HepG2 (cell line): Measurements from ENCODE around the gene CHKA. TPM values are rescaled to one million over a fixed set of nuclear protein-coding genes. Genes with fewer than 3 reads are reported as not detected.

Experiments
- AGO2 ChIP-seq: fragments of 200-400 bp; formaldehyde crosslinking; optimal IDR thresholded peaks from 2 replicates; pipeline ENCODE3; 2017; ENCODE audit warnings: mild to moderate bottlenecking, low read depth, low read length, moderate library complexity
- MXD4 ChIP-seq: IDR thresholded peaks from 2 replicates; pipeline ENCODE4 v1.6.1; 2016; ENCODE audit warnings: mild to moderate bottlenecking, missing biosample characterization, missing genetic modification reagents
- NFE2 ChIP-seq: sonication (generic); formaldehyde crosslinking; IDR thresholded peaks from 2 replicates; pipeline ENCODE4 v1.4.0; 2020; ENCODE audit warnings: missing genetic modification reagents
- PAX8 ChIP-seq: sonication (generic); formaldehyde crosslinking; IDR thresholded peaks from 2 replicates; pipeline ENCODE4 v1.8.0; 2022; ENCODE audit warnings: mild to moderate bottlenecking, missing genetic modification reagents, borderline replicate concordance
- POLR2G ChIP-seq: fragments of 200-400 bp; formaldehyde crosslinking; IDR thresholded peaks from 2 replicates; pipeline ENCODE4 v1.6.1; 2018; ENCODE audit warnings: mild to moderate bottlenecking, low read depth, low read length, moderate library complexity
- PRDM15 ChIP-seq: sonication (generic); formaldehyde crosslinking; IDR thresholded peaks from 2 replicates; pipeline ENCODE4 v1.4.0; 2020; ENCODE audit warnings: missing genetic modification reagents
- RXRB ChIP-seq: IDR thresholded peaks from 2 replicates; pipeline ENCODE4 v1.6.1; 2016; ENCODE audit warnings: borderline replicate concordance, missing genetic modification reagents, missing compliant biosample characterization
- SATB2 ChIP-seq: sonication (generic); formaldehyde crosslinking; IDR thresholded peaks from 2 replicates; pipeline ENCODE4 v1.5.0; 2020; ENCODE audit warnings: missing genetic modification reagents
- SMAD1 ChIP-seq: sonication (generic); formaldehyde crosslinking; IDR thresholded peaks from 2 replicates; pipeline ENCODE4 v1.4.0; 2020; ENCODE audit warnings: missing genetic modification reagents, low read depth, mild to moderate bottlenecking, borderline replicate concordance
- SOX13 ChIP-seq, 3 experiments: fragments of 450-650 bp in 1 of 3; sonication (generic) in 1 of 3; formaldehyde crosslinking in 1 of 3; IDR thresholded peaks in 2 of 3; conservative IDR thresholded peaks in 1 of 3; 2 replicates each; pipeline versions ENCODE4 v1.5.0 to v1.6.1; 2016 to 2020; ENCODE audit warnings: antibody characterized with exemption in 1 of 3, mild to moderate bottlenecking in 1 of 3, missing compliant biosample characterization in 1 of 3, missing genetic modification reagents in 1 of 3, moderate library complexity in 1 of 3
- ZKSCAN1 ChIP-seq: fragments of 150-350 bp; IDR thresholded peaks from 2 replicates; pipeline ENCODE4 v1.6.1; 2014; ENCODE audit warnings: low read length
- ZMYM3 ChIP-seq: sonication (generic); formaldehyde crosslinking; IDR thresholded peaks from 2 replicates; pipeline ENCODE4 v1.5.1; 2020; ENCODE audit warnings: mild to moderate bottlenecking, missing genetic modification reagents
- ZNF10 ChIP-seq: sonication (generic); formaldehyde crosslinking; IDR thresholded peaks from 2 replicates; pipeline ENCODE4 v1.4.0; 2020; ENCODE audit warnings: mild to moderate bottlenecking, low read depth, missing genetic modification reagents, borderline replicate concordance
- ZNF235 ChIP-seq: sonication (generic); formaldehyde crosslinking; IDR thresholded peaks from 2 replicates; pipeline ENCODE4 v1.8.1; 2023; ENCODE audit warnings: mild to moderate bottlenecking, missing genetic modification reagents, borderline replicate concordance
- ZNF354B ChIP-seq: sonication (generic); formaldehyde crosslinking; IDR thresholded peaks from 2 replicates; pipeline ENCODE4 v1.8.0; 2022; ENCODE audit warnings: mild to moderate bottlenecking, missing genetic modification reagents
- ZNF746 ChIP-seq: sonication (generic); formaldehyde crosslinking; IDR thresholded peaks from 2 replicates; pipeline ENCODE4 v1.8.0; 2022; ENCODE audit warnings: mild to moderate bottlenecking, missing genetic modification reagents
- ZNF775 ChIP-seq: sonication (generic); formaldehyde crosslinking; IDR thresholded peaks from 2 replicates; pipeline ENCODE4 v1.4.0; 2020; ENCODE audit warnings: missing genetic modification reagents, mild to moderate bottlenecking, moderate library complexity, borderline replicate concordance
- ZSCAN9 ChIP-seq: IDR thresholded peaks from 2 replicates; pipeline ENCODE4 v1.6.1; 2016; ENCODE audit warnings: borderline replicate concordance
- polyA plus RNA-seq, 8 experiments: library from polyadenylated mRNA; depleted of rRNA in 3 of 8; stranded (reverse) in 7 of 8; unstranded in 1 of 8; fragments of >200 nt; fragmentation: Illumina TruSeq in 4 of 8; extraction: Trizol in 4 of 8; gene quantifications; 2 replicates each; pipeline versions ENCODE4 v1.2.1 to v1.2.3, GENCODE V29; 2011 to 2016; ENCODE audit warnings: low read depth in 4 of 8, missing spikeins in 1 of 8, mixed read lengths in 1 of 8; ENCODE audit not compliant: insufficient read depth in 1 of 8
- total RNA-seq, 5 experiments: library from RNA; depleted of rRNA; stranded (reverse); fragments of >200 nt; fragmentation: Illumina TruSeq; extraction: Trizol; gene quantifications; 2 replicates each; pipeline ENCODE4 v1.2.3, GENCODE V29; 2016; ENCODE audit warnings: low read depth in 1 of 5
- TF ChIP-seq, protein P1 (sequence below): sonication (generic); formaldehyde crosslinking; IDR thresholded peaks from 2 replicates; pipeline ENCODE4 v1.5.0; 2020; ENCODE audit warnings: missing genetic modification reagents, mild to moderate bottlenecking, borderline replicate concordance
- TF ChIP-seq, protein P2 (sequence below): sonication (generic); formaldehyde crosslinking; conservative IDR thresholded peaks from 2 replicates; pipeline ENCODE4 v1.4.0; 2020; ENCODE audit warnings: missing genetic modification reagents
- TF ChIP-seq, protein P3 (sequence below): IDR thresholded peaks from 2 replicates; pipeline ENCODE4 v1.6.1; 2016; ENCODE audit warnings: low read depth

Gene CHKA
- total and polyA plus RNA-seq, 2 of the 13 experiments (the other 11 are each of a cell fraction or from before 2014, with no cell fraction given): 71.6 to 92.7 TPM

DNA sequence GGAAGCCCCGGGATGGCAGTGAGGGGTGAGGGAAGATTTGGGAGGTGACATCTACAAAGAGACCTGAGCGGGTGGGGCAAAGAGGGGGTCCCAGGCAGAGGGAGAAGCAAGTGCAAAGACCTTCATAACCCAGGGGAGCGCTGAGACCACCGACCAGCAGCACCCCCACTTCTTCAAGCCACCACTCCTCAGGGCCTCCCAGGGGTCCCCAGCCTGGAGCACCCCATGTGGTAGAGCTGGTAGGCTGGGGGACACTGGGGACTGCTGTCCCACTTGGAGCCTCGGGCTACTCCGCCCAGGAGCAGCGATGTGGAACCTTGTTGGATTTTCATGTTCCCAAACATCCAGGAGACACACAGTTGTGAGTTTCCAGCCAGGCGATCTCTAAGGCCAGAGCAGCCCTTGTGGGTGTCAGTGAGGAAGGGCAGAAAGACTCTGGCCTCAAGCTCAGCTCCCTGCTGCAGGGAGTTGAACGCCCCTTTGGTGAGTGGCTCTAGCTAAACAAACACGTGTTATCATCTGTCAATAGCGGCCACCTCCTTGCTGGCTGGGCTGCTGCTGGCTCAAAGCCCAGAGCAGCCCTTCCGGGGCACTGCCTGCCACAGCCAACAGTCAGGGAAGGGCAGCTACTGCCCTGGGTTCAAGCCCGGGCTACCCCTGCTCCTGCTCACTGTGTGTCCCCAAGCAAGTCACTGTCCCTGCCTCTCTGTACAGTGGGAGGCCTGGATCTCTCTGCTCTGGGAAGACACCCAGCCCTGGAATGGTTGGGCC, 25.7 kb upstream of the CHKA start (continued):
- TF ChIP-seq ZNF746 (CRISPR knock-in tag) (peak; percentile 81), SOX13 (IDR thresholded peaks at IDR 0.05) (peak; percentile 18; the same call in 1 of the 2 replicates), SOX13 (CRISPR knock-in tag; conservative IDR thresholded peaks at IDR 0.05 in 1 of 2, IDR thresholded peaks at IDR 0.05 in 1 of 2) (peak in 1 of 2 experiments; percentile 86; a peak in 2 of 4 replicates), MXD4 (CRISPR knock-in tag) (peak; percentile 96), POLR2G (peak; percentile 89), SATB2 (no peak), ZNF775 (no peak), NFE2 (CRISPR knock-in tag) (no peak), RXRB (CRISPR knock-in tag) (peak; percentile 96), AGO2 (no peak), ZNF10 (CRISPR knock-in tag) (no peak), ZMYM3 (CRISPR knock-in tag) (peak; percentile 97), ZNF235 (CRISPR knock-in tag) (0 out of 2 replicates have a peak, but pooled peaks have one; percentile 75), SMAD1 (CRISPR knock-in tag) (0 out of 2 replicates have a peak, but pooled peaks have one; percentile 46), ZSCAN9 (CRISPR knock-in tag) (peak; percentile 95), PAX8 (CRISPR knock-in tag) (no peak), ZKSCAN1 (no peak; the same call in 1 of the 2 replicates), PRDM15 (CRISPR knock-in tag) (no peak), ZNF354B (CRISPR knock-in tag) (no peak)
- TF ChIP-seq, protein P1, sequence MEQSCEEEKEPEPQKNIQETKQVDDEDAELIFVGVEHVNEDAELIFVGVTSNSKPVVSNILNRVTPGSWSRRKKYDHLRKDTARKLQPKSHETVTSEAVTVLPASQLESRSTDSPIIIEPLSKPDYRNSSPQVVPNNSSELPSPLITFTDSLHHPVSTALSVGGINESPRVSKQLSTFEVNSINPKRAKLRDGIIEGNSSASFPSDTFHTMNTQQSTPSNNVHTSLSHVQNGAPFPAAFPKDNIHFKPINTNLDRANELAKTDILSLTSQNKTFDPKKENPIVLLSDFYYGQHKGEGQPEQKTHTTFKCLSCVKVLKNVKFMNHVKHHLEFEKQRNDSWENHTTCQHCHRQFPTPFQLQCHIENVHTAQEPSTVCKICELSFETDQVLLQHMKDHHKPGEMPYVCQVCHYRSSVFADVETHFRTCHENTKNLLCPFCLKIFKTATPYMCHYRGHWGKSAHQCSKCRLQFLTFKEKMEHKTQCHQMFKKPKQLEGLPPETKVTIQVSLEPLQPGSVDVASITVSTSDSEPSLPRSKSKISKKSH (CRISPR knock-in tag): peak; percentile 79
- TF ChIP-seq, protein P2, sequence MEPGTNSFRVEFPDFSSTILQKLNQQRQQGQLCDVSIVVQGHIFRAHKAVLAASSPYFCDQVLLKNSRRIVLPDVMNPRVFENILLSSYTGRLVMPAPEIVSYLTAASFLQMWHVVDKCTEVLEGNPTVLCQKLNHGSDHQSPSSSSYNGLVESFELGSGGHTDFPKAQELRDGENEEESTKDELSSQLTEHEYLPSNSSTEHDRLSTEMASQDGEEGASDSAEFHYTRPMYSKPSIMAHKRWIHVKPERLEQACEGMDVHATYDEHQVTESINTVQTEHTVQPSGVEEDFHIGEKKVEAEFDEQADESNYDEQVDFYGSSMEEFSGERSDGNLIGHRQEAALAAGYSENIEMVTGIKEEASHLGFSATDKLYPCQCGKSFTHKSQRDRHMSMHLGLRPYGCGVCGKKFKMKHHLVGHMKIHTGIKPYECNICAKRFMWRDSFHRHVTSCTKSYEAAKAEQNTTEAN (CRISPR knock-in tag): peak; percentile 70; the same call in 1 of the 2 replicates
- TF ChIP-seq, protein P3, sequence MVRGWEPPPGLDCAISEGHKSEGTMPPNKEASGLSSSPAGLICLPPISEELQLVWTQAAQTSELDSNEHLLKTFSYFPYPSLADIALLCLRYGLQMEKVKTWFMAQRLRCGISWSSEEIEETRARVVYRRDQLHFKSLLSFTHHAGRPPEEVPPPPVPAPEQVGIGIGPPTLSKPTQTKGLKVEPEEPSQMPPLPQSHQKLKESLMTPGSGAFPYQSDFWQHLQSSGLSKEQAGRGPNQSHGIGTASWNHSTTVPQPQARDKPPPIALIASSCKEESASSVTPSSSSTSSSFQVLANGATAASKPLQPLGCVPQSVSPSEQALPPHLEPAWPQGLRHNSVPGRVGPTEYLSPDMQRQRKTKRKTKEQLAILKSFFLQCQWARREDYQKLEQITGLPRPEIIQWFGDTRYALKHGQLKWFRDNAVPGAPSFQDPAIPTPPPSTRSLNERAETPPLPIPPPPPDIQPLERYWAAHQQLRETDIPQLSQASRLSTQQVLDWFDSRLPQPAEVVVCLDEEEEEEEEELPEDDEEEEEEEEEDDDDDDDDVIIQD (CRISPR knock-in tag): peak; percentile 53
